ENCODE measurements around the gene ZBTB43.

DNA sequence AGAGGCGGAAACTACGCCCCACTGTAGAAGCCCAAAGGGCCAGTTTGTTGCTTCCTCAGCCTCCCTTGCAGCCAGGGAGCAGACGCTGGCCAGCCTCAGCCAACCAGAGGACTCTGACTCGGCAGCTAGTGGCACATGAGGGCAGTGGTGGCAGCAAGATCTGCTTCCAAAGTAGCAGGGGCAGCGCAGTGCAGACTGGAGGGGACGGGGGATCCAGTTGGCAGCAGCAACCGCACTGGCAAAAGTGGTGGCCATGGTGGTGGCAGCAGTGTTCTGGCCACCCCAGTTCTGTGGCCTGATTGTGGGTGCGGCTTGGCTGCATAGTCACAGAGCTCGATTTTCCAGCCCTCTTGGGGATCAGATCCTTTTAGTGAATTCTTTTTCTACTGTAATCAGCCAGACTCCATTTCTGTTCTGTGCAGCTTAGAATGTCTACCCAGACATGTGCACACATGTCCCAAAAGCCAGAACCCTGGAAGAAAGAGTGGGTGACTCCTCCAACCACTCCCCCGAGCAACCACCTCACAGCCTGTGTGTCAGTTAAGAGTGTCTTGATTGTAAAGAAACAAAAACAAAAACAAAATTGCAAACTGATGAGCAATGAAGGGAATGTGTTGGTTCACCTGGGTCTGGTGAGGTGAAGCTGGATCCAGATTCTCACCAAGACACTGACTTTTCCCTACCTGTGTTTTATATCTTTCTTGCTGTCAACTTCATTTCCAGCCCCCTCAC is 11.0 kb upstream of the ZBTB43 start:
- TF ChIP-seq, protein P1, sequence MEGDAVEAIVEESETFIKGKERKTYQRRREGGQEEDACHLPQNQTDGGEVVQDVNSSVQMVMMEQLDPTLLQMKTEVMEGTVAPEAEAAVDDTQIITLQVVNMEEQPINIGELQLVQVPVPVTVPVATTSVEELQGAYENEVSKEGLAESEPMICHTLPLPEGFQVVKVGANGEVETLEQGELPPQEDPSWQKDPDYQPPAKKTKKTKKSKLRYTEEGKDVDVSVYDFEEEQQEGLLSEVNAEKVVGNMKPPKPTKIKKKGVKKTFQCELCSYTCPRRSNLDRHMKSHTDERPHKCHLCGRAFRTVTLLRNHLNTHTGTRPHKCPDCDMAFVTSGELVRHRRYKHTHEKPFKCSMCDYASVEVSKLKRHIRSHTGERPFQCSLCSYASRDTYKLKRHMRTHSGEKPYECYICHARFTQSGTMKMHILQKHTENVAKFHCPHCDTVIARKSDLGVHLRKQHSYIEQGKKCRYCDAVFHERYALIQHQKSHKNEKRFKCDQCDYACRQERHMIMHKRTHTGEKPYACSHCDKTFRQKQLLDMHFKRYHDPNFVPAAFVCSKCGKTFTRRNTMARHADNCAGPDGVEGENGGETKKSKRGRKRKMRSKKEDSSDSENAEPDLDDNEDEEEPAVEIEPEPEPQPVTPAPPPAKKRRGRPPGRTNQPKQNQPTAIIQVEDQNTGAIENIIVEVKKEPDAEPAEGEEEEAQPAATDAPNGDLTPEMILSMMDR (conservative IDR thresholded peaks at IDR 0.05; ENCODE audit: low read depth, low read length): no peak
- TF ChIP-seq EZH2 (IDR thresholded peaks at IDR 0.05; ENCODE audit: borderline replicate concordance, low read depth, low read length, poor library complexity, severe bottlenecking): no peak

Data from A673 (cell line).